GM19099 (cell line): Measurements from ENCODE around the gene SNRK.

Experiments used
- POLR2A ChIP-seq: IDR thresholded peaks from 3 replicates; pipeline ENCODE4 v1.6.1; 2011; ENCODE audit warnings: low read depth; ENCODE audit not compliant: insufficient read length; ENCODE audit errors: extremely low read depth

SNRK gene

GRCh38 chr3:43347774-43348173 is 61.4 kb downstream of the SNRK start:
- no peak for TF ChIP-seq POLR2A

GRCh38 chr3:43348350-43348749 is 62.0 kb downstream of the SNRK start:
- TF ChIP-seq POLR2A = no peak

GRCh38 chr3:43348852-43349574 is 62.7 kb downstream of the SNRK start:
- no peak for TF ChIP-seq POLR2A

GRCh38 chr3:43349716-43350115 is 63.4 kb downstream of the SNRK start:
- no peak for TF ChIP-seq POLR2A

- no peak for TF ChIP-seq POLR2A
Observed at GRCh38 chr3:43353393-43353792, 67.1 kb downstream of the SNRK start.

GRCh38 chr3:43353923-43354670 is 67.8 kb downstream of the SNRK start:
- no peak for TF ChIP-seq POLR2A

- TF ChIP-seq POLR2A = no peak
Observed at GRCh38 chr3:43361077-43361476, 74.7 kb downstream of the SNRK start.

GRCh38 chr3:43362183-43362582 is 75.8 kb downstream of the SNRK start:
- no peak for TF ChIP-seq POLR2A

- TF ChIP-seq POLR2A = no peak
Observed at GRCh38 chr3:43362961-43363360, 76.6 kb downstream of the SNRK start.

GRCh38 chr3:43363621-43364266 is 77.4 kb downstream of the SNRK start:
- TF ChIP-seq POLR2A = no peak

GRCh38 chr3:43364494-43364893 is 78.2 kb downstream of the SNRK start:
- no peak for TF ChIP-seq POLR2A

GRCh38 chr3:43364926-43365325 is 78.6 kb downstream of the SNRK start:
- TF ChIP-seq POLR2A = no peak

GRCh38 chr3:43365601-43366305 is 79.4 kb downstream of the SNRK start:
- TF ChIP-seq POLR2A = no peak

- TF ChIP-seq POLR2A = no peak
Observed at GRCh38 chr3:43366481-43366880, 80.1 kb downstream of the SNRK start.

- no peak for TF ChIP-seq POLR2A
Observed at GRCh38 chr3:43366885-43367284, 80.5 kb downstream of the SNRK start.

GRCh38 chr3:43369404-43370292 is 83.3 kb downstream of the SNRK start:
- TF ChIP-seq POLR2A = no peak
